Stimulated activated CD4-positive, alpha-beta T cell treated with anti-CD3 and anti-CD28 coated beads, Interleukin-12 subunit alpha, Interleukin-12 subunit beta, amount 100 ng/mL, for 24 hours (primary cell): ENCODE data around the gene SUMO2.
"Not testable (repeated sequence)": the region's sequence is repeated elsewhere in the genome, so short reads cannot be mapped to it uniquely, and the experiment has no call there.

Experiments used
- DNase-seq, 2 experiments: peaks; one replicate each; pipeline ENCODE4 v3.0.0-alpha.2; 2020; ENCODE audit warnings: low read depth in 2 of 2

The SUMO2 gene

DNA sequence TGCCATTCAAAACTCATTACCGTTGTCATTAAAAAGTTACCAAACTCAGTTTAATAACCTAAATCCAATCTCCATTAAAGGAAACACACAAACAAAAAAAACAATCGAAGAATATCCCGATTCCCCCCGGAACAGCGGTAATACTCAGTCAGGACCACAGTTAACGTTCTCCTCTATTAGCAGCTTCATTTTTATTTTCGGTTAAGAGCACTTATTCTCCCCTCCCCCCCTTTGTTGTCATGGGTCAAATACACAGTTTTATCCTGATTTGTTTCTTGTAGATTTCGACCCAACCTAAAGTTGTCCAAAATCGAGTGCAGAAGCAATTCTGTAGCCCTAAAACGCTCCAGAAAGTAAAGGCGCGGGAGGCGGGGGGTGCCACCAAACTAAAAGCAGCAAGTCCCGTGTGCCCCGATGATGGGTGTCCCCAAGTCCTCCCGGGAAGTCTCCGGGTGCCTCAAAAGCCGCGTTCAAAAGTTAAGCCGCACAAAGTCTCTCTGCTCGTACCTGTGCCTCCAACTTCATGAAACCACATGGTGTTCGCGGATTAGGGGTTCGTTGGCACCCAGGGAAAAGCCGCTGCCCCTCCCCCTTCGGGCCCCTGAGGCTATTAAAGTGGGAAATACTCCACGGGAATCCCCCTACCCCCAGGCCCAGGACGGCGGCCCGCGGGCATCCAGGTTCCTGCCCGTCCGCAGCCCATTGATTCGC lies 996 bp downstream of the SUMO2 start:
- DNase-seq, result no peak

DNA sequence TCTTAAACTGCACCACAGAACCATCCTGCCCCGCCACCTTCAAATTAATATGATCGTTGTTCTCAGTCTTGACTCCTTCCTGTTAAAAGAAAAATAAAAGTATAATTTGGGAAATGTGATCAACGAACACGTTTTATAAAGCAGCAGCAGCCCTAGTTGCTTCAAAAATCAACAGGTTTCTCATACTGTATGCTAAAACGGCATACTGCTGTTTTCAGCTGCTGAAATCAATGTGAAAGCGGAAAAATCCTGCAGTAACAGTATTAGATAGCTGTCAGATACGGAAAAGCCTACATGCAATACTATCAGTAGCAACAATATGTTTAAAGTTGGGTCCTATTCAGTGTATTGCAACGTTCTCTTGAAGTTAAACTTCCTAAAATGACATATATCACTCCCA lies 1.6 kb downstream of the SUMO2 start:
- DNase-seq, result no peak

DNA sequence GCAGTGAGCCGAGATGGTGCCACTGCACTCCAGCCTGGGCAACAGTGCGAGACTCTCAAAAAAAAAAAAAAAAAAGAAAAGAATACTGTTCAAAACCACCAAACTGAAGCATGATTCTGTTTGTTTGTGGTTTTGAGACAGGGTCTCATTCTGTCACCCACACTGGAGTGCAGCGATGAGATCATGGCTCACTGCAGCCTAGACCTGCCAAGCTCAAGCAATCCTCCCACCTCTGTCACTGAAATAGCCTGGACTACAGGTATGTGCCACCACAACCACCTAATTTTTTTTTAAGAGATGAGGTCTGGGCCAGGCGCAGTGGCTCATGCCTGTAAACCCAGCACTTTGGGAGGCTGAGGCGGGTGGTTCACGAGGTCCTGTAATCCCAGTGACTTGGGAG lies 4.3 kb downstream of the SUMO2 start:
- no peak for DNase-seq

DNA sequence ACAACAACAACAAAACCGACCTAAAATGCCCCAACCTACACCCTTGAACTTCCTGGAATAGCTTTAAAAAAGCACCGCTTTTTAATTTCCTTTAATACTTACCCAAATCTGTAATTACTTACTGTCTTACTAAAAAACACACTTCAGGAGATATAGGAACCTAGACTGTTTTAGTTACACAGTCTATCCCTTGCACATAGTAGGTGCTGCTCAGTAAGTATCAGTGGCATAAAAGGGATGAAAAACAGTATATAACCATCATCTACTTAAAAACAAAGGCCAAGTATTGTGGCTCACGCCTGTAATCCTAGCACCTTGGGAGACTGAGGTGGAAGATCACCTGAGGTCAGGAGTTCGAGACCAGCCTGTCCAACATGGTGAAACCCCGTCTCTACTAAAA lies 6.1 kb downstream of the SUMO2 start:
- DNase-seq, result no peak

DNA sequence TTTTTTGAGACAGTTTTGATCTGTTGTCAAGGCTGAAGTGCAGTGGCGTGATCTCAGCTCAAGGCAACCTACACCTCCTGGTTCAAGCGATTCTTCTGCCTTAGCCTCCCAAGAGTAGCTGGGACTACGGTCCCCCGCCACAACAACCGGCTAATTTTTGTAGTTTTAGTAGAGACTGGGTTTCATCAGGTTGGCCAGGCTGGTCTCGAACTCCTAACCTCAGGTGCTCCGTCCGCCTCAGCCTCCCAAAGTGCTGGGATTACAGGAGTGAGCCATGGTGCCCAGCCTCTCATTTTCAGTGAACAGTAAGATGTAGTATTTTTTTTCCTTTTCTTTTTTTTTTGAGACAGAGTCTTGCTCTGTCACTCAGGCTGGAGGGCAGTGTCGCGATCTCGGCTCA lies 7.8 kb downstream of the SUMO2 start:
- no peak for DNase-seq

DNA sequence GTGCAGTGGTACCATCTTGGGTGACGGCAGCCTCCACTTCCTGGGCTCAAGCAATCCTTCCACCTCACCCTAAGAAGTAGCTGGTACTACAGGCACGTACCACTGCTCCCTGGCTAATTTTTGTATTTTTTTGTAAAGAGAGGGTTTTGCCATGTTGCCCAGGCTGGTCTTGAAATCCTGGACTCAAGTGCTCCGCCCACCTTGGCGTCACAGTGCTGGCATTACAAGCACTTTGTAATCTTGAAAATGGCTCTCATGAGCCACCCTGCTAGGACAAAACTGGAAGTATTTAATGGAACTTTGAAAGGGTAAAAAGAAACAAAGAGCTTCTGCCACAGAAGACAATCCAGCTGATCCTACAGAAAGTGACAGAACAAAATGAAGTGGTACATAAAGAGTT lies 9.2 kb downstream of the SUMO2 start:
- no peak for DNase-seq

DNA sequence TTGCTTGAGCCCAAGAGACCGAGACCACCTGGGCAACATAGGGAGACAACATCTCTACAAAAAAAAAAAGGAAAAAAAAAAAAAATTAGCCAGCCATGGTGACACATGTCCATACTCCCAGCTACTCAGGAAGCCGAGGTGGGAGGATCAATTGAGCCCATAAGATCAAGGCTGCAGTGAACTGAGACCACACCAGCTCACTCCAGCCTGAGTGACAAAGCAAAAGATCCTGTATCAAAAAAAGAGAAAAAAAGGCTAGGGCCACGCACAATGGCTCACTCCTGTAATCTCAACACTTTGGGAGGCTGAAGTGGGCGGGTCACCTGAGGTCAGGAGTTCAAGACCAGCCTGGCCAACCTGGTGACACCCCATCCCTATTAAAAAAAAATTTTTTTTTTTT lies 13.8 kb downstream of the SUMO2 start:
- no peak for DNase-seq

DNA sequence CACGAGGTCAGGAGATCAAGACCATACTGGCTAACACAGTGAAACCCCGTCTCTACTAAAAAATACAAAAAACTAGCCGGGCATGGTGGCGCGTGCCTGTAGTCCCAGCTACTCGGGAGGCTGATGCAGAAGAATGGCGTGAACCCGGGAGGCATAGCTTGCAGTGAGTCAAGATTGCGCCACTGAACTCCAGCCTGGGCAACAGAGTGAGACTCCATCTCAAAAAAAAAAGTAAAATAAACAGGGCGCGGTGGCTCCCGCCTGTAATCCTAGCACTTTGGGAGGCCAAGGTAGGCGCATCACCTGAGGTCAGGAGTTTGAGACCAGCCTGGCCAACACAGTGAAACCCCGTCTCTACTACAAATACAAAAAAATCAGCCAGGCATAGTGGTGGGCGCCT lies 18.2 kb downstream of the SUMO2 start:
- not testable (repeated sequence) for DNase-seq

DNA sequence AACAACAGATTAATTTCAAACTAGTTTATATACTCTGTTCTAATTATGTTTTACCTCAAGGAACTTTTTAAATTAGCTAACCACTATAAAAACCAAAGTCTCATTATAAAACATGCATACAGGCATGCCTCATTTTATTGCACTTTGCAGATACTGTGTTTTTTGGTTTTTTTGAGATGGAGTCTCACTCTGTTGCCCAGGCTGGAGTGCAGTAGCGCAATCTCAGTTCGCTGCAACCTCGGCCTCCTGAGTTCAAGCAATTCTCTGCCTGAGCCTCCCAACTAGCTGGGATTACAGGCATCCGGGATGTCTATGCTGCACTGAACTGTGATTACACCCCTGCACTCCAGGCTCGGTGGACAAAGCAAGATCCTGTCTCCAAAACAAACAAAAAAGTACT lies 19.7 kb downstream of the SUMO2 start:
- no peak for DNase-seq

DNA sequence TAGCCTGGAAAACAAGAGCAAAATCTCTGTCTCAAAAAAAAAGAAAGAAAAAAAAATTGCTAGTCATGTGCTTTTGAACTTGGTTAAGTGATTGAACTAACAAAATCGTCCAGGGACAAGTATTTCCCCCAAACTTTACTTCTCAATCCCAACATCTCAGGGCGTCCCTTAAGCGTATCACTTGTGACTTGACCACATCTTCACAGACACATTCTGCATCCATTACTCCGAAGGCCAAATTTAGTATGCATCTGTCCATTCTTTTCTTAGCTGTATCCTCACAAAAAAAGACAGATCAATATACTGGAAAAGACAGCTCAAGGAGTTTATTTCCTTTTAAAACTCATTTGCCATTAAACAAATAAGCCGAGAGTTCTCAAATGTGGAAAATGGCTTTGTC lies 22.5 kb downstream of the SUMO2 start:
- DNase-seq, result no peak

DNA sequence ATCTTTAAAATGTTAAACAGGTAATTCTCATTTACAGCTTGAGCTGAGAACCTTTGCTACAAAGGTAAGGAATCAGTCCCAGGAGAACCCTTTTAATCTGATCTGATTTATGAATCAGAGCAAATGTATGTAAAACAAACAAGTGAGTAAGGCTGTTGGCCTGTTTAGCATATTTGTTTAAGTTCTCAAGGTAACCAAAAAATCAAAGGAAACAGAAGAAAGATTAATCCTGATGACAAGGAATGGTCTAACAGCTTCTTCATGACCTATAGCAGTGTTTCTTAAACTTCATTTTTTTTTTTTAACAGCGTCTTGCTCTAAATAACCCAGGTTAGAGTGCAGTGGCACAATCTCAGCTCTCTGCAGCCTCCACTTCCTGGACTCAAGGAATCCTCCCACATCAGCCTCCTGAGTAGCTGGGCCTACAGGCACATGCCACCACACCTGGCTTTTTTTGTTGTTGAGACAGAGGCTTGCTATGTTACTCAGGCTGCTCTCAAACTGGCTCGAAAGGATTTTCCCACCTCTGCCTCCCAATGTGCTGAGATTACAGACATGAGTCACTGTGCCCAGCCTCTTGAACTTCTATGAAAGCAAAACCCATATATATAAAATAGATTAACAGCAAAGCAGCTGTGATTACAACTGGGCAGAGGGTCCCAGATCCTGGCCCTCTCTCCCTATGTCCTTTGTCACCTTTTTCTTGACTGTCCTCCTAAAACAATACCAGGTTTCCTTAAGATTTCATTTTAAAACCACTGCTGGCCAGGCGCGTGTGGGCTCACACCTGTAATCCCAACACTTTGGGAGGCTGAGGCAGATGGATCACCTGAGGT lies 23.3 kb downstream of the SUMO2 start:
- DNase-seq, result no peak

DNA sequence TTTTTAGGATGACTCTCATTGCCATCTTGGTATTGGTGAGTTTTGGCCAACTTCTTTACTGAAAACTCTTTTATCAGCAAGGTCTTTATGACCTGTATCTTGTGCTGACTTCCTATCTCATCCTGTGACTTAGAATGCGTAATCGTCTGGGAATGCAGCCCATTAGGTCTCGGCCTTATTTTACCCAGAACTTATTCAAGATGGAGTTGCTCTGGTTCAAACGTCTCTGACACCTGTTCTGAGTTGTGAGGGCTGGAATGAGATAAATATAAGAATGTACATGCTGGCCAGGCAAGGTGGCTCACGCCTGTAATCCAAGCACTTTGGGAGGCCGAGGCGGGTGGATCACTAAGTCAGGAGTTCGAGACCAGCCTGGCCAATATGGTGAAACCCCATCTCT lies 24.3 kb downstream of the SUMO2 start:
- not testable (repeated sequence) for DNase-seq

DNA sequence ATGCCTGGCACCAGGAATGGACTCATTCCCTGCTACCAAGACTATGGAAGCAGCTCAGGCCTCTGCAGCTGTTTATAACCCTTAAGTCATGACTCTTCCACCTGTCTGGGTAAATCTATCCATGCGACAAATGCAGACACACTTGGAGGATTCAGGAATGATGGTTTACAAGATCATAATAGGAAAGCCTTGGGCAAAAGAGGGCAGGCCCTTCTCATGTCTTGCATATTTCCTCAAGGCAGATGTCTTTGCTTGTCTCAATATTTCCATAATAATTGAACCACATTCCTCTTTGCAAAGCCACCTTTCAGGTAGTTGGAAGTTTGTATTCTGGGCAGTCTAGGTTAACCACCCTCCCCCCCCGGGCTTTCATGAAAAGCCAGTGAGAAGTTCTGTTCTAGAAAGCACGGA lies 27.6 kb downstream of the SUMO2 start:
- no peak for DNase-seq

DNA sequence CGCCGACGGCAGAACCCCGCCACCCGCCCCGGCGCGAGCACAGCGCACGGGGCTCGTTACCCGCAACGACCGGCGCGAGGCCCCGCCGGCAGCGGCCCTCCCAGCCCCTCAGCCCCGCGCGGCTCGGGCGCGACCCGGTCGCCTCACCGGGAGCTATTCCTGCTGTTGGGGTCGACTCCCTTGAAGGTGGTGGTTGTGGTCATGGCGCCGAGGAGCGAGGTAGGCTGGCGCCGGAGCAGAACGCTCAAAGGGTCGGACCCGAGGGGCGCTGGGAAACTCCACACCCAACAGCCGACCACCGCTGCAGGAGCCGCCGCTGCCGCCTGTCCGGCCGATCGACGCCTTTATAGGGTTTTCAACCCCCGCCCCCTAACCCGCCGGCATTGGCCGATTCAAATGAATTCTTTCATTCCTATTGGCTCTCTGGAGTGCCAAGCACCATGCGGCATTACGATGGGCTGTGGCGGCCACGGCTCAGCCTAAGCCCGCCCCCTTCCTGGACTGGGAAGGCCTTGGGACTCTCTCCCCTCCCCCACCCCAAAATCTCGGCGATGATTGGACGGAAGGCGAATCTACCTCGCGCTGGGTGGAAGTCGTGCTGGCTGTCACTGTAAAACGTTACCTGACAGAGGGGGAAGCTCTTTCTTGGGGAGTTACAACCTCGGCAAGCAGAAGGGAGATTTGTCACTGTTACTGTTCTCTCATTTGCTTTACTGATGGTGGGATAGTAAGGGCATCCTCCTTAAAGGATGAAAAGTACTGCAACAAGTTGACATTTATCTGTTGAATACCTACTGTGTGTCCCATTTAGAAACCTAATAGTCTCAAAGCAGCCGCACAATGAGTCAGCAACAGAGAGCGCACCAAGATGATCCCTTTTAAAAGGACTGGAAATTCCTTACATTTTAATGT lies 28.3 kb downstream of the SUMO2 start, which contains the start of gene JPT1:
JPT1 (minus strand) TSS at position 318 of the 912 bp plus-strand sequence; CDS start at position 203, 115 bp downstream.
- peak; percentile 95 to 98 for DNase-seq

DNA sequence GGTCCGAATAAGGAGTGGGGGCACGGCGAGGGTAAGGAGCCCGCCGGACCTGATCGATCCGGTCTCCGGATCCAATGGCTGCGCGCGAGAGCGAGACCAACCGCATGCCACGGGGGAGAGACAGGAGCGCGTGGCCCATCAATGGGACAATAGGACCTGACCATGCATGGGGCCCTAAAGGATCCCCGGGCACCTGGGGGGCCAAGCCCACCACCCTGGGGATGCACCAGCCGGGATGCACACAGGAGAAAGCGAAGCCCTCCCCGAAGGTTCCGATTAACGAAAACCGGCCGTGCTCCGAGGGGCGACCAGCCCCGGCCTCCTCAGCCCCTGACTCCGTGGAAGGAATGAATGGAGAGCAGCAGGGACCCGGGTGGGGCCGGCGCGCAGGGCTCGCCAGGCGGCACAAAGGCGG lies 29.0 kb downstream of the SUMO2 start:
- peak in 1 of 2 experiments; percentile 15 for DNase-seq

DNA sequence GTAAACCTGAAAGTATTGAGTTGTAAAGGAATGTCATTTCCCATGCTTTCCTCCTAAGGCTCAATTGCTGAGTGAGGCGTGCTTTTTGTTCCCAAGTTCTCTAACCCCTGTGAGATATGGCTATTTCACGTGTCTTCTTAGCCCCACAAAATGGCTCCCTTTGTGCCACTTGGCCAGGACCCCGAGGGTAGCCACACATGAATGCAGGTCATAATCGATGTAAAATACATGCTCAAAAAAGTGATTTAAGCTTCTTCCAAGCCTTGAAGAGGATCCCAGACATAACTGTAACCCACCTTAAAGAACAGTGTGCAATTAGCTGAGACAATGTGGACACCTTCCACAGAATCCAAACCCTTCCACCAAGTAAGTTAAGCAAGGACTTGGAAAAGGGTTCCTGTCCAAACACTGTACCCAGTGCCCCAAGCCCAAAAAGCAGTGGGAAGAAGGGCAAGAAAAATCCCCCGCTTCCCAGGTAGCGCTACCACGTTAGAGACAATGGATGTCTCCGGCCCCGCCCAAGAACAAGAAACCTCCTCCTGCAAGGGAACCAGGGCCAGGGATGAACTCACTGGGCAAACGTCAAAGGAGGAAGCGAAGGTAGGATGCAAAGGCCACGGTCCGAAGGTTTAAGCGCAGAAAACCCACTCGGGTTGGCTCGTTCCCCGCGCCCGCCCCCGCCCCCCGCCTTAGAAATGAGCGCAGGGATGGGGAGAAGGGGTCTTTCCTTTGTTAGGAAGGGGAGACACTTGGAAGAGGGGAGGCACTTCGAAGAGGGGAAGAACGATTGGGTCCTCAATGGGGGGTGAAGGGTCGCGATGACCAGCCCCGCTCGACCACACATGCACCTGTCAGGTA lies 29.6 kb downstream of the SUMO2 start:
- peak in 1 of 2 experiments; percentile 26 for DNase-seq

DNA sequence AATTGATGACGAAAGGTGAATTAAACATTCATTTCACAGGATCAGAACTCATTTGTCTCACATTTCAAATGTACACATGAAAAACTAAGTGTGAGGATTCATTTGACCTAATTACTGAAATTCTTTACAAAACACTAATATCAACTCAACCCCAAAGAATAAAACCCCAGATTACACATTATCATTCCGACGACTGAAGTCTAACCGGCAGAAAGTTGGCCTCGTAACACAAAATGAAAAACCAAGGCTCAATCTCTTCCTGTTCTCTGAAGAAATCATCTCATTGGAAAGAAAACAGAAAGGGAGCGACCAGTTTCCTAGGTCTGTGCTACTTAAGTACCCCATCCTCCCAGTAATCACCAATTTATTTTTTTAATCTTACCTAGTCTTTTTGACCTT lies 30.2 kb downstream of the SUMO2 start:
- no peak for DNase-seq

DNA sequence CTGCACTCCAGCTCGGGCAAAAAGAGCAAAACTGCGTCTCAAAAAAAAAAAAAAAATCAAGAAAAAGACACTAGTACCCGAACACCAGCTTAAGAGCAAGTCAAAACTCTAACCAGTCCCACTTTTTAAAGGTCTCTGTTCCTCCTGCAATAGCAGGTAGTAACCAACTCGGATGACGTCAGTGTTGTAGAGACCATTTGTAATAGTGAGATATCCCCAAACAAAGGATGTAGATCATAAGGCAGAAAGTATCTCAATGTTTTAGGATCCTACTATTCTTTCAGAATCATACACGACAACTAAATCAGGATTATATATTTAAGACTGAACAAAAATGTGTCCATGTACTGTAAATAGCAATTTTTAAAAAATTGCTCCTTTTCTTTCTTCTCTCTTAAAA lies 30.8 kb downstream of the SUMO2 start:
- no peak for DNase-seq

DNA sequence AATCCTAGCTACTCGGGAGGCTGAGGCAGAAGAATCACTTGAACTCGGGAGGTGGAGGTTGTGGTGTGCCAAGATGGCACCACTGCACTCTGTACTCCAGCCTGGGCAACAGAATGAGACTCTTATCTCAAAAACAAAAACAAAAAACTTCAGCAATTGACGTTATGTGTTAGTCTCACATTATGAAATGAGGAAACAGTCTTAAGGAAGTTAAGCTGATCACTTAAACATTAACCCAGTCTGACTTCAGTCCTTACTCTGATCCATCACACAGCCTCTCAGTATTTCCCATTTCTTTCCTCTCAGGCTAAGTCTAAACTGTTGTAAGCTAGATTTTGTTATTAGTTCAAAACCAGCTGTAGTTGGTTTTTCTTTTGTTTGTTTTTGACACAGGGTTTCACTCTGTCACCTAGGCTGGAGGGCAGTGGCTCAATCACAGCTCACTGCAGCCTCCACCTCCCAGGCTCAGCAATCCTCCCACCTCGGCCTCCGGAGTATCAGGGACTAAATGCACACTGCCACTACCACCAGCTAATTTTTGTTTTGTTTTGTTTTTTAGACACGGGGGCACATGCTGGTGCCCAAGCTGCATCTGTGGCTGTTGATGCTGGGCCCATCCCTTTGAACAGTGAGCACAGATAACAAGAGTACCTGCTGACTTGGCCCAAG lies 34.7 kb downstream of the SUMO2 start:
- DNase-seq, result no peak

DNA sequence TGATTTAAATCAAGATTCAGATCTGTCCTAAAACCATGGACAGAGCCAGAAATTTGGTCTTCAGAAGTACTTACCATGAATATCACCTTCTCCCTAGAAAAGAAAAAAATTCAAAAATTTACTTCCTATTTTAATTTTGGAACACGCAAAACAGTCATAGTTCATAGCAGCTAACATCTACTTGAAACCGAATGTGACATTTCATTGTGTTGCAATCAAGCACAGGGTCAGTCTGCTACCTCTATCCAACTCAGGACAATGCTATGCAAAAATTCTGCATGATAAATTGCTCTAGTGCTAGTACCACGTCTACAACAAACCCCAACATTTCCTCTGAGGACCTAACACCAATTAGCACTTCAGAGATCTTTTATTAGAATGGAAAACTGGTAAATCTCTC lies 36.2 kb downstream of the SUMO2 start:
- no peak for DNase-seq
